HepG2 (cell line): ENCODE measurements around the gene ACSM5. TPM values are rescaled to one million over a fixed set of nuclear protein-coding genes. Genes with fewer than 3 reads are reported as not detected.

ENCODE experiments used
- CENPBD1 ChIP-seq: sonication (generic); formaldehyde crosslinking; IDR thresholded peaks from 2 replicates; pipeline ENCODE4 v1.8.0; 2022; ENCODE audit warnings: missing genetic modification reagents, low read depth, mild to moderate bottlenecking, borderline replicate concordance
- GFI1 ChIP-seq: sonication (generic); formaldehyde crosslinking; IDR thresholded peaks from 2 replicates; pipeline ENCODE4 v1.5.0; 2020; ENCODE audit warnings: missing genetic modification reagents, mild to moderate bottlenecking, borderline replicate concordance
- NAIF1 ChIP-seq: sonication (generic); formaldehyde crosslinking; IDR thresholded peaks from 2 replicates; pipeline ENCODE4 v1.5.0; 2020; ENCODE audit warnings: mild to moderate bottlenecking, missing genetic modification reagents, borderline replicate concordance
- NCOA1 ChIP-seq: sonication (generic); formaldehyde crosslinking; IDR thresholded peaks from 2 replicates; pipeline ENCODE4 v1.9.0; 2021; ENCODE audit warnings: missing genetic modification reagents
- POLR2AphosphoS2 ChIP-seq: IDR thresholded peaks from 2 replicates; pipeline ENCODE4 v1.6.1; 2011; ENCODE audit warnings: low read depth, low read length, improper control_type of control experiment
- PRDM4 ChIP-seq: sonication (generic); formaldehyde crosslinking; IDR thresholded peaks from 2 replicates; pipeline ENCODE4 v1.9.0; 2021; ENCODE audit warnings: missing genetic modification reagents, borderline replicate concordance
- PREB ChIP-seq: sonication (generic); formaldehyde crosslinking; IDR thresholded peaks from 2 replicates; pipeline ENCODE4 v1.4.0; 2020; ENCODE audit warnings: missing genetic modification reagents
- RBAK ChIP-seq: sonication (generic); formaldehyde crosslinking; IDR thresholded peaks from 2 replicates; pipeline ENCODE4 v1.5.1; 2020; ENCODE audit warnings: mild to moderate bottlenecking, missing genetic modification reagents
- TBX2 ChIP-seq: sonication (generic); formaldehyde crosslinking; IDR thresholded peaks from 2 replicates; pipeline ENCODE4 v1.5.0; 2020; ENCODE audit warnings: missing genetic modification reagents, mild to moderate bottlenecking, borderline replicate concordance
- XBP1 ChIP-seq: sonication (generic); formaldehyde crosslinking; IDR thresholded peaks from 2 replicates; pipeline ENCODE4 v1.5.0; 2020; ENCODE audit warnings: missing genetic modification reagents
- ZBTB44 ChIP-seq: sonication (generic); formaldehyde crosslinking; IDR thresholded peaks from 2 replicates; pipeline ENCODE4 v1.4.0; 2020; ENCODE audit warnings: missing genetic modification reagents
- ZFX ChIP-seq: sonication (generic); formaldehyde crosslinking; IDR thresholded peaks from 2 replicates; pipeline ENCODE4 v1.4.0; 2020; ENCODE audit warnings: mild to moderate bottlenecking, low read depth, missing genetic modification reagents, moderate library complexity
- ZHX1 ChIP-seq: sonication (generic); formaldehyde crosslinking; IDR thresholded peaks from 2 replicates; pipeline ENCODE4 v1.8.1; 2022; ENCODE audit warnings: low read depth, mild to moderate bottlenecking, missing genetic modification reagents
- ZNF143 ChIP-seq: sonication (generic); formaldehyde crosslinking; IDR thresholded peaks from 2 replicates; pipeline ENCODE4 v1.4.0; 2020; ENCODE audit warnings: missing genetic modification reagents
- ZNF264 ChIP-seq: sonication (generic); formaldehyde crosslinking; IDR thresholded peaks from 2 replicates; pipeline ENCODE4 v1.4.0; 2020; ENCODE audit warnings: missing genetic modification reagents
- ZNF674 ChIP-seq: sonication (generic); formaldehyde crosslinking; IDR thresholded peaks from 2 replicates; pipeline ENCODE4 v1.5.0; 2020; ENCODE audit warnings: low read depth, mild to moderate bottlenecking, missing genetic modification reagents
- ZNF781 ChIP-seq: sonication (generic); formaldehyde crosslinking; IDR thresholded peaks from 2 replicates; pipeline ENCODE4 v1.5.1; 2020; ENCODE audit warnings: borderline replicate concordance, mild to moderate bottlenecking, missing genetic modification reagents; ENCODE audit errors: not compliant biosample characterization
- ZNF790 ChIP-seq: sonication (generic); formaldehyde crosslinking; IDR thresholded peaks from 2 replicates; pipeline ENCODE4 v1.8.0; 2022; ENCODE audit warnings: missing genetic modification reagents, mild to moderate bottlenecking, borderline replicate concordance
- ZNF816 ChIP-seq: sonication (generic); formaldehyde crosslinking; IDR thresholded peaks from 2 replicates; pipeline ENCODE4 v1.8.0; 2022; ENCODE audit warnings: missing genetic modification reagents, mild to moderate bottlenecking, borderline replicate concordance
- ZSCAN12 ChIP-seq: sonication (generic); formaldehyde crosslinking; IDR thresholded peaks from 2 replicates; pipeline ENCODE4 v1.9.0; 2021; ENCODE audit warnings: mild to moderate bottlenecking, missing genetic modification reagents
- ZSCAN31 ChIP-seq: sonication (generic); formaldehyde crosslinking; IDR thresholded peaks from 2 replicates; pipeline ENCODE4 v1.5.0; 2020; ENCODE audit warnings: low read depth, mild to moderate bottlenecking, missing genetic modification reagents
- polyA plus RNA-seq, 8 experiments: library from polyadenylated mRNA; depleted of rRNA in 3 of 8; stranded (reverse) in 7 of 8; unstranded in 1 of 8; fragments of >200 nt; fragmentation: Illumina TruSeq in 4 of 8; extraction: Trizol in 4 of 8; gene quantifications; 2 replicates each; pipeline versions ENCODE4 v1.2.1 to v1.2.3, GENCODE V29; 2011 to 2016; ENCODE audit warnings: low read depth in 4 of 8, missing spikeins in 1 of 8, mixed read lengths in 1 of 8; ENCODE audit not compliant: insufficient read depth in 1 of 8
- total RNA-seq, 5 experiments: library from RNA; depleted of rRNA; stranded (reverse); fragments of >200 nt; fragmentation: Illumina TruSeq; extraction: Trizol; gene quantifications; 2 replicates each; pipeline ENCODE4 v1.2.3, GENCODE V29; 2016; ENCODE audit warnings: low read depth in 1 of 5

The ACSM5 gene
- total and polyA plus RNA-seq, 2 of the 13 experiments (the other 11 are each of a cell fraction or from before 2014, with no cell fraction given): 9.1 to 15.0 TPM

- no peak for TF ChIP-seq RBAK (CRISPR knock-in tag)
- no peak for TF ChIP-seq ZSCAN31 (CRISPR knock-in tag)
- TF ChIP-seq NAIF1: no peak
- TF ChIP-seq ZSCAN12 (CRISPR knock-in tag): no peak
- TF ChIP-seq ZFX (CRISPR knock-in tag): peak; percentile 47; the same call in 1 of the 2 replicates
- TF ChIP-seq CENPBD1: no peak
- TF ChIP-seq NCOA1 (CRISPR knock-in tag): 0 out of 2 replicates have a peak, but pooled peaks have one; percentile 60
- peak; percentile 71 for TF ChIP-seq ZNF264 (CRISPR knock-in tag)
- no peak for TF ChIP-seq ZNF790 (CRISPR knock-in tag)
- no peak for TF ChIP-seq GFI1 (CRISPR knock-in tag)
- TF ChIP-seq POLR2AphosphoS2: no peak
- peak; percentile 28; the same call in 1 of the 2 replicates for TF ChIP-seq ZHX1 (CRISPR knock-in tag)
- TF ChIP-seq ZNF816: peak; percentile 70; the same call in 1 of the 2 replicates
- TF ChIP-seq XBP1 (CRISPR knock-in tag): 0 out of 2 replicates have a peak, but pooled peaks have one; percentile 76
- TF ChIP-seq ZNF781: no peak
- no peak for TF ChIP-seq ZBTB44
- TF ChIP-seq TBX2 (CRISPR knock-in tag): no peak; the same call in 1 of the 2 replicates
- no peak for TF ChIP-seq PREB
- no peak for TF ChIP-seq ZNF674 (CRISPR knock-in tag)
- TF ChIP-seq ZNF143: no peak
- no peak for TF ChIP-seq PRDM4 (CRISPR knock-in tag)
Observed at GRCh38 chr16:20397468-20398074, 11.8 kb upstream of the ACSM5 start (continued).
